Neuronal stem cell (in vitro differentiated cells): ENCODE data around the gene TTLL4.

Experiments used
- DNase-seq: peaks from one replicate; pipeline ENCODE4 v3.0.0-alpha.2; 2013; ENCODE audit warnings: low spot score
- H2AFZ ChIP-seq: one replicate; pipeline ENCODE4 v1.6.1; 2013; ENCODE audit warnings: mild to moderate bottlenecking, low read length, inconsistent platforms
- H2AK5ac ChIP-seq: 2 replicates; pipeline ENCODE4 v1.6.1; 2013; ENCODE audit warnings: low read depth, mild to moderate bottlenecking, inconsistent platforms, low read length, moderate library complexity, mixed read lengths
- H2BK120ac ChIP-seq: 2 replicates; pipeline ENCODE4 v1.6.1; 2013; ENCODE audit warnings: low read depth, mild to moderate bottlenecking, inconsistent platforms, low read length, moderate library complexity, mixed read lengths
- H2BK12ac ChIP-seq: one replicate; pipeline ENCODE4 v1.6.1; 2013; ENCODE audit warnings: low read length, inconsistent platforms
- H2BK15ac ChIP-seq: 2 replicates; pipeline ENCODE4 v1.6.1; 2013; ENCODE audit warnings: mild to moderate bottlenecking, low read length, inconsistent platforms, mixed read lengths
- H2BK5ac ChIP-seq: one replicate; pipeline ENCODE4 v1.6.1; 2013; ENCODE audit warnings: inconsistent platforms, mild to moderate bottlenecking, low read length, moderate library complexity
- H3K14ac ChIP-seq: one replicate; pipeline ENCODE4 v1.6.1; 2013; ENCODE audit warnings: low read length, inconsistent platforms
- H3K18ac ChIP-seq: 2 replicates; pipeline ENCODE4 v1.6.1; 2013; ENCODE audit warnings: low read length, inconsistent platforms
- H3K23ac ChIP-seq: 2 replicates; pipeline ENCODE4 v1.6.1; 2013; ENCODE audit warnings: low read depth, mild to moderate bottlenecking, mixed read lengths, low read length, inconsistent platforms; ENCODE audit not compliant: poor library complexity
- H3K27ac ChIP-seq: replicated peaks from 3 replicates; pipeline ENCODE4 v1.5.1; 2013; ENCODE audit warnings: low read length, inconsistent platforms
- H3K27me3 ChIP-seq, 3 experiments: 2 replicates each; pipeline ENCODE4 v1.6.1; 2013; ENCODE audit warnings: low read length in 3 of 3, mild to moderate bottlenecking in 2 of 3, inconsistent platforms in 1 of 3, low read depth in 1 of 3, mixed read lengths in 1 of 3, moderate library complexity in 1 of 3; ENCODE audit not compliant: control insufficient read depth in 3 of 3, insufficient read depth in 3 of 3
- H3K36me3 ChIP-seq, 2 donors: replicated peaks in 1 of 2; 2 replicates each; pipeline ENCODE4 v1.6.1; 2013; ENCODE audit warnings: low read length in 2 of 2; ENCODE audit not compliant: control insufficient read depth in 2 of 2, insufficient read depth in 2 of 2
- H3K4ac ChIP-seq: 2 replicates; pipeline ENCODE4 v1.6.1; 2013; ENCODE audit warnings: inconsistent platforms, mild to moderate bottlenecking, low read length, moderate library complexity
- H3K4me1 ChIP-seq, 2 donors: 1 replicate in 1 of 2; 2 replicates in 1 of 2; pipeline ENCODE4 v1.6.1; 2013; ENCODE audit warnings: low read length in 2 of 2, low read depth in 1 of 2; ENCODE audit not compliant: control insufficient read depth in 2 of 2, insufficient read depth in 1 of 2
- H3K4me2 ChIP-seq: one replicate; pipeline ENCODE4 v1.6.1; 2013; ENCODE audit warnings: mild to moderate bottlenecking, low read length, inconsistent platforms; ENCODE audit not compliant: insufficient read depth, poor library complexity, severe bottlenecking
- H3K4me3 ChIP-seq, 2 donors: 2 replicates each; pipeline ENCODE4 v1.5.1; 2013; ENCODE audit warnings: low read length in 2 of 2, mild to moderate bottlenecking in 2 of 2, inconsistent platforms in 1 of 2, moderate library complexity in 1 of 2
- H3K79me1 ChIP-seq: one replicate; pipeline ENCODE4 v1.6.1; 2013; ENCODE audit warnings: low read depth, mild to moderate bottlenecking, inconsistent platforms, low read length, moderate library complexity
- H3K9ac ChIP-seq: one replicate; pipeline ENCODE4 v1.6.1; 2013; ENCODE audit warnings: mild to moderate bottlenecking, low read depth, low read length, inconsistent platforms; ENCODE audit not compliant: poor library complexity
- H3K9me3 ChIP-seq, 2 donors: replicated peaks in 1 of 2; 2 replicates each; pipeline versions ENCODE3 to v1.6.1; 2013; ENCODE audit warnings: low read length in 2 of 2, mild to moderate bottlenecking in 2 of 2, inconsistent platforms in 1 of 2, low read depth in 1 of 2, mixed read lengths in 1 of 2, moderate library complexity in 1 of 2; ENCODE audit not compliant: control insufficient read depth in 2 of 2, insufficient read depth in 1 of 2
- H4K8ac ChIP-seq: one replicate; pipeline ENCODE4 v1.6.1; 2013; ENCODE audit warnings: low read depth, mild to moderate bottlenecking, inconsistent platforms, low read length, moderate library complexity
- H4K91ac ChIP-seq: one replicate; pipeline ENCODE4 v1.6.1; 2013; ENCODE audit warnings: low read length, low read depth, mild to moderate bottlenecking, inconsistent platforms; ENCODE audit not compliant: poor library complexity
- WGBS, 2 donors: extraction: QIAGEN DNeasy Blood & Tissue Kit; methylation state at CpG; one replicate each; pipeline ENCODE4 v1.1.7; 2013; ENCODE audit warnings: missing lambda C conversion rate in 2 of 2, mixed read lengths in 1 of 2; ENCODE audit not compliant: insufficient read length in 2 of 2, insufficient replicate concordance in 1 of 2; ENCODE audit errors: extremely low coverage in 2 of 2; 5-methylcytosine and 5-hydroxymethylcytosine counted together

The TTLL4 gene

DNA sequence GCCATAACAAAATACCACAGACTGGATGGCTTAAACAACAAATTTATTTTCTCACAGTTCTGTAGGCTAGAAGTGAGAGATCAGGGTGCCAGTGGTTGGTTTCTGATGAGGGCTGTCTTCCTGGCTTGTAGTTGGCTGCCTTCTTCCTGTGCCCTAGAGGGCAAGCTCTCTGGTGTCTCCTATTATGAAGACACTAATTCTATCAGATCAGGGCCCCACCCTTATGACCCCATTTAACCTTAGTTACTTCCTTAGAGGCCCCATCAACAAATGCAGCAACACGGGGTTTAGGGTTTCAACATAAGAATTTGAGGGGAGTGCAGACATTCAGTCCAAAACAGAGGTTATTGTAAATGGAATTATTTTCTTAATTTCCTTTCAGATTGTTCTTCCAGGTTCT is 94.2 kb downstream of the TTLL4 start:
- Histone ChIP-seq H3K9ac (no peak overlapping the region), H3K4me2 (no peak overlapping the region), H3K79me1 (no peaks in the 10 kb centered on the region), H3K14ac (no peak overlapping the region), H3K36me3 (no peaks in the 10 kb centered on the region), H4K8ac (no peak overlapping the region), H3K4me3 (no peak overlapping the region), H2BK120ac (no peak overlapping the region), H4K91ac (no peak overlapping the region), H3K27ac (no peak overlapping the region), H2BK5ac (no peak overlapping the region), H3K27me3 (no peaks in the 10 kb centered on the region), H2AFZ (no peak overlapping the region), H2AK5ac (no peak overlapping the region), H2BK12ac (no peak overlapping the region), H2BK15ac (no peak overlapping the region), H3K4ac (no peak overlapping the region), H3K18ac (no peak overlapping the region), H3K23ac (no peak overlapping the region), H3K4me1 (peaks cover 3 to 7% of the 10 kb centered on the region in 2 donors), H3K9me3 (peaks cover 2 to 9% of the 10 kb centered on the region in 2 donors)
- WGBS, 2 donors: no CpG with 5 or more reads among the region's 1 CpG
- DNase-seq: no peak
